NCI-H748 treated with DMSO at 0.1 percent for 48 hours (cell line): ENCODE measurements around the gene CCR6.

Experiments used
- DNase-seq: peaks from one replicate; lab custom pipeline; 2025; lab: John Stamatoyannopoulos, UW

Gene CCR6

DNA sequence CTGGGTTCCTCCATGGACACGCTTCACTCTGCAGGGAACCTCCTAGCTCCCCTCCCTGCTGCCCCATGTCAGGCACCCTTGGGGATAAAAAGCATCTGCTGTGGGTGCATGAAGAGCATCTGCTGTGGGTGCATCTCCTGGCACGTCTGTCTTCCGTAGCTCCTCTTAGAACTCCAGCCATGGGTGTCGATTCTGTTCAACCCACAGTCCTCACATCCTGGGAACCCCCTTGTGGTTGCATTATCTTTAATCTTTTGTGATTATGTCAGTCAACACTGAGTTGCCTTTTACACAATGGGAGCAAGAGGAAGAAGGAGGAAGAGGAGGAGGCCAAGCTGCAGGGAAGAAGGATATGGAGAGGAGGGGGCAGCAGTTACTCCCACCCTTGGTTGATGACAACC, 24.1 kb upstream of the CCR6 start:
- DNase-seq = no peak

DNA sequence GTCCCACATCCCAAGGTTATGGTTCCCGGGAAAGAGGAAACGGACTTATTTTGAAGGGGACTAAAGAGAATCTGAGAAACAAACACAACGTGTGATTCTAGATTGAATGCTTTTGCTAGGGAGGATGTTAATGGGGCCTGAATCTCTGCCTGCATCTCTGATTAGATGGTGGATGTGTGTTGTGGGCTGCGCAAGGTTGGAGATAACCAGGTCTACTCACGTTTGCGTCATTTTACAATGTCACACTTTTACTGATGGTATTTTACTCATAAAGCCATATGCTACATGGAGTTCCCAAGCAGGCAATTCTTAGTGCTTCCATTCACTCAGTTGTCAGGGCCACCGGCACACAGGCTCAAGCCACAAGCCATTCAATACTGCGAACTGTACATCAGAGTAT, 23.2 kb upstream of the CCR6 start:
- no peak for DNase-seq

DNA sequence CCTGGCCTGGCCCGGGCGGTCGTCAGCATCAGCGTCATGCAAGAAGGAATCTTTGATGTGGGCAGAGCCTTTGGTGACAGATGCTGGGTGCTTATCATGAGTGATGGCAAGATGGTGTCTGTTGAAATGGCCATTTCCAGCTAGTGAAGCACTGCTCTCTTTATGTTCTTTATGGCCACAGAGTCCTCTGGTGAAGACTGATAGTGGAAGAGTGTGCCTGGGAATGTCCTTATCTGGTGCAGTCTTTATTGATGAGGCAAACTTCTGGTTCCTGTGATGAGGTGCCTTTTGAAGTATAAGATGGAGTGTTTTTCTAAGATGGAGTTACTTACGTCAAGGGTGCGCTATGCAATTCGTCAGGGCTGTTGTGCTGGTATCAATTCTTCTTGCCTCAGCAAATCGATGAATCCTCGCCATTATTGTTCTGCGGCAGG, 22.6 kb upstream of the CCR6 start:
- no peak for DNase-seq

DNA sequence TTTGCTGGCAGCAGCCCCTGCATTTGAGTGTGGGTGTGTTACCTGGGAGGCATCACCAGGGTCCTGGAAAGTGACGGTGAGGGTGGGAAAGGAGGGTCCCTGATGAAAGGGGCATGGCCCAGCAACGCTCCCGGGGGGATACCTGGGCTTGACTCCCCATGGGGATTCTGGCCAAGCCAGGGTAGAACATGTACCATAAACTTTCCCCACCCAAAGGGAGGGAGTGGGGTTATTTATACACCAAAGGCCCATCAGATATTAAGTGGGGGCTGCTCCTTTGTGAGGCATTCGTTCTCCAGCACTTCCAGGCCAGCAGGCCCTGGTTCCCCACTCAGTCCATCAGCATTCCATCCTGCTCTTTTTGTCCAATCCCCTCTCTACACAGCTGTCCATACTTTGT, 20.6 kb upstream of the CCR6 start:
- DNase-seq = no peak

DNA sequence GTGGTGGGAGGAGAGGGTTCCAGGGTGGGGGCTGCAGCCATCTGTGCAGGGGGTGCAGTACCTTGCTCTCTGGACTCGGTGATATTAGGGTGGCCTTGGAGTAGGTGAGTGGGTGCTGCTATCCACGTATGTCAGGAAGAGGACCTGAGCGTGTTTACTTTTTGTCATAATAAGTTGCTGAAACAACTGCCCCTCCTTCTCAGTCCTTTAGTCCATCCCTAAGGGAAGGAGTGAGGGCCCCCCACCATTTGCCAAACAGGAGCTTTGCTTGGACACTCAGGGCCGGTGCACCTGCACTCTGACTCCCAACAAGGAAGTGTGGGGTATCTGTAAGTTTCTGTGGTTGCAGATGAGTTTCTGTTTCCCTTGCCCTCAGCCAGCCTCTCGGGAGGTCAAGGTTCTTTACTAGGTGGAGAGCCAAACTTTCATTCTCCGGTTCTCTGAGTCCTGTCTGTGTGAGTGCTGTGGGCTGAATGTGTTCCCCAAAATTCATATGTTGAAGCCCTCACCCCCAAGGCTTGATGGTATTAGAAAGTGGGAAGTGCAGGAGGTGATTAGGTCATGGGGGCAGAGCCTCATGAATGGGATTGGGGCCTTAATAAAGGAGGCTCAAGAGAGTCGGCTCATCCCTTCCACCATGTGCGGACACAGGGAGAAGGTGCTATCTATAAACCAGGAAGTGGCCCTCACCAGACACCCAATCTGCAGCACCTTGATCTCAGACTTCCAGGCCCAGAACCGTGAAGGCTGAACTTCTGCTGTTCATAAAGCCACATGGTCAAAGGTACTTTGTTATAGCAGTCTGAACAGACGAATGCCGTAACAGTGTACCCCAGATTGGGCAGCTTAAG, 19.6 kb upstream of the CCR6 start:
- no peak for DNase-seq

DNA sequence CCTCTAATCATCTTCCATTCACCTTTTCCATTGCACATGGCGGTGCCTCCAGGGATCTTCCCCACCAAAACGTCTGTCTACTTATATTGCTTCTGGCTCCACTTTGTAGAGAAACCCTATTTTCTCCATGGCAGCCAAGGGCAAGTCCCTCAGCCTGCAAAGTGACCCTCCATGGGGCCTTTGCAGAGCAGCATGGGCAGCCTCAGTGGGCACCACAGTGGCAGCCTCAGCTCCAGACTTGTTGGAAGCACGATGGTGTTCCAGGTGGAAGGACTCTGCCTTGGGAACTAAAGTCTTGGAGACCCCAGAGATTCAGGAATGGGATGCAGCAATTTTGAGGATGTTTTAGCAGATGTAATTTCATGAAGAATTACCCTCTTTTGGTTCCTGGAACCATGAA, 18.5 kb upstream of the CCR6 start:
- no peak for DNase-seq

DNA sequence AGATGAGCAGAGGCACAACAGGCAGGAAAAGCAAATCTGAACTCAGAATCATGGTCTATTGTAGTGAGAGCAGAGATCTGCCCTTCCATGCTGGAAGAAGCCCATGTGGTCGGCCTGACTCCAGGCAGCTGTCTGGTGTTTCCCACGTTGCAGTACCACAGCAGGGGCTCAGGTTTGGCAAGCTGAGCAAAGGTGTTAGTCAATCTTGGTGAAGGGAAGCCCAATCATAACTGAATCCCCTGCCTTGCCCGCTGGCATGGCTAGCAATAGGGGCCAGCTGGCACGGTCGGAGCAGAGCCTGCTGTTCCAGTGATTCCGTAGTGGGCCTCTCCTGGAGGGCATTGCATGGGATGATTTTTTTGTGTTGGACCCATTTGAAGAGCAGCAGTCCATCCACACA, 17.8 kb upstream of the CCR6 start:
- DNase-seq = no peak

DNA sequence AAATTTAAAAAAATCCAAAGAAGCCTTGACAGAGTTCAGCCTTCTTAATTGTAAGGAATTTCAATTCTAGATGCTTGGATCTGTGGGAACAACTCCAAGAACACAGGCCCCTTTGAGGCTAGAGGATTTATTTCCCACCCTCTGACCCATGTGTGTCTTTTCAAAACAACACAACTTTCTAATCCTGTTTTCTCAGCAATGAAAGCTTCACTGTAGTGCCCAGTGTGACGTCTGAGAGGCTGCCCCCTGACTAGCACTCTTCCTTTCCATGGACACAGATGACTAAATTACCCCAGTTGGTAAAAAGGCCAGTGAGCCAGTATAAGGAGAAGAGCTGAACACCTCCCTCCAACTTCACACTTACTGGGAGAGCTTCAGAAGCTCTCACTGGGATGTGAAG, 16.5 kb upstream of the CCR6 start:
- no peak for DNase-seq

DNA sequence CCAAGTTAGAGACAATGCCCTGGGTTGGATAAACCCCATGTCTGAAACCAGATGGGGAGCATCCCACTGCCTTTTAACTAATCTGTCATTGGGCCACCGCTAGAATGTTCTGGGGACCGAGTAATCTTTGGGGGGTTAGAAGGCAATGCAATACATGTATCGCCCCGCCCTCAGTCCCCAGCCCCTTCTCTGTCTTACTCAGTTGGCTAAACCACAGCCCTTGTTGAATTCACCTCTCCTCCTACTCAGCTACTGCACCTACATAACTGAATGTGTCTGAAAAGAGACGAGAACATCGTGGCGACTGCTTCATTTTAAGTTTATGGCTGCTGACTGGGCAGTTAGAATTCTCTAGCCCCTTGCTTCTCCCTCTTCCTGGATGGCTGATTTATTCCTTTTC, 15.1 kb upstream of the CCR6 start:
- no peak for DNase-seq

DNA sequence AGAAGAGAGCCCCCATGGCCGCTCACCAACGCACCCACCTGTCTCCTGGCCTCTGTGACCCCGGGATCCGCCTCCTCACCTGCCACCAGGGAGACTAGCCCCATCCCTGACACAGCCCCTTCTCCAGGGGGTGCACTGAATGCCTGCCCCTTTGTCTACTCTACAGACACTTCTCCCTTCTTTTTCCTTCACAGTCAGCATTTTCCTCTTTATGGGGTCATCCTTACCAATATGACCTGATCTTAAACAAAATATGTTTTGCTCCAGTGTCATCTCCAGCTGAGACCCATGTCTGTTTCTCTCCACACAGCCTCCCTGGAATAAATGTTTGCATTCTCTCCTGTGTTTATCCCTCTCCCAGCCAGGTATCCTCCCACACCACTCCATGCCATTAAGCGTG, 14.6 kb upstream of the CCR6 start:
- DNase-seq = no peak

DNA sequence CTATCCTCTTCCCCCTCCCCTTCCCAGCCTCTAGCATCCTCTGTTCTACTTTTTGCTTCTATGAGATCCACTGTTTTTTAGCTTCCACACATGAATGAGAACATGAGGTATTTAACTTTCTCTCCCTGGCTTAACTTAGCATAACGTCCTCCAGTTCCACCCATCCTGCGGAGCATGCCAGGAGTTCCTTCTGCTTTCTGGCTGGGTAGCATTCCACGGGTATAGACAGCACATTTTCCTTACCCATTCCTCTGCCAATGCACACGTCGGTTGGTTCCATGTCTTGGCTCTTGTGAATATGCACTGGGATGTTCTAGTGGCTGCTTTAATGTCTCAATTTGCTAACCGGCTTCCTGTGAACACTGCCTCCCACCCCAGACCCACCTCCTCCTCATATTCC, 13.2 kb upstream of the CCR6 start:
- DNase-seq = no peak

DNA sequence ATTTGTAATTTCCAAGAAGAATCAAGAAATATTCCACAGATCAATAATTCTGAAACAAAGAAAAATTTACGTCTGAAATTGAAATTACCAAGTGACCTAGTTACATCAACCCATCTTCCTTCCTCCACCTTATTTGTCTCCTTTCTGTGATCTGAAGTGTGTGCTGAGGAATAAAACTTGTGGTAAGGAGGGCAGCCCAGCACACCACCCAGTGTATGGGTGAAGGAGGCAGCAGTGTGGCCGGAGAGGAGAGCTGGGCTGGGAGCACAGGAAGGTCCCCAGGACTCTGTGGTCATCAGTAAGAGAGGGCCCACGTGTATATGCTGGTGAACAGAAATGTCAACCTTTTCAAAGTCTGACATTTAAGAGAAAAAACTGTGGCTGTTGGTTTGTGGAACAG, 11.3 kb upstream of the CCR6 start:
- no peak for DNase-seq

DNA sequence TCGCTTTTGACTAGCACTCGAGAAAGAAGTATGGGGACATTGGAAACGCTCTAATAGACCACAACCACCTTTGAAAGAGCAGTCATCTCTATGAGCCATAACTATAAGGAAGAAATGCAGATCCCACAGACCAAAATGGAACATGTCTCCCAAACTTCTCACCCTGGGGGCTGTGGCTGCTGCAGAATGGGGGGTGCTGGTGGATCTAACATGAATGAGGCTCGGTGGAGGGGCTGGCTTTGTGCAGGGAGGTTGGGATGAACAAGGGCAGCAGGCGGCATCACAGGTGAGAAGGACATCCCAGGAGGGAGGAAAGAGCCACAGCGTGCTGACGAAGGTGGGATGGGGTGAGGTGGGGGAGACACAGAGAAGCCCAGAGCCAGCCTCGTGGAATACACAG, 10.5 kb upstream of the CCR6 start:
- DNase-seq = no peak

DNA sequence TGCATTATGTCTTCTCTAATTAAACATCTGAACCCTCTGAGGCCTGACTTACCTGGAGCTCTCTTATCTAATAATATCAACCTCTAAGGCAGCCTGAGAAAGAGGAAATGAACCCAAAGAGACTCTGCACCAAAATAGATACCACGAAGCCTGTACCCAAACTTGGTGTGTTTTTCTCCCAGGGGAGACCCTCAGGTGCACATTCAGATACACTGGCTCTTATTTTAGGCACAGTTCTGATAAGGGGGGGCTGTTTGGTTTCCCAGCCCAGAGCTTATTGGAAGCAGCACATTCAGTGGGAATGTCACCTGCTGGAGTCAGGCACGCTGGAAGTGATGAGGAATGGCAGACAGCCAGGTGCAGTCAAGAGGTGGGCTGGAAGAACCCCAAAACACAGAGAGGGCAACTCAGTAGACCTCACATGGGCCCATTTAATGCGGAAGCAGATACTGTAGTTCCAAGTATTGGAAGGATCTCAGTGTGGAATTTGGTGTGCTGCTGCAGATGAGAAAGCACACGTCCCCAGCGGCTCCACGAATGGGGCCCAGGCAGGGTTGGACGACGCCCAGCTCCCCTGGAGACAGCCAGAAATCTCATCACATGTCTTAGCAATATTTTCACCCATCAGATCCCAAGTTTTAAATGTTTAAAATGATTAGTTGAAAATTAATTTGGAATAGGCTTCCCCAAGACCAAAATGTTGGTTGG, 9.7 kb upstream of the CCR6 start:
- no peak for DNase-seq

DNA sequence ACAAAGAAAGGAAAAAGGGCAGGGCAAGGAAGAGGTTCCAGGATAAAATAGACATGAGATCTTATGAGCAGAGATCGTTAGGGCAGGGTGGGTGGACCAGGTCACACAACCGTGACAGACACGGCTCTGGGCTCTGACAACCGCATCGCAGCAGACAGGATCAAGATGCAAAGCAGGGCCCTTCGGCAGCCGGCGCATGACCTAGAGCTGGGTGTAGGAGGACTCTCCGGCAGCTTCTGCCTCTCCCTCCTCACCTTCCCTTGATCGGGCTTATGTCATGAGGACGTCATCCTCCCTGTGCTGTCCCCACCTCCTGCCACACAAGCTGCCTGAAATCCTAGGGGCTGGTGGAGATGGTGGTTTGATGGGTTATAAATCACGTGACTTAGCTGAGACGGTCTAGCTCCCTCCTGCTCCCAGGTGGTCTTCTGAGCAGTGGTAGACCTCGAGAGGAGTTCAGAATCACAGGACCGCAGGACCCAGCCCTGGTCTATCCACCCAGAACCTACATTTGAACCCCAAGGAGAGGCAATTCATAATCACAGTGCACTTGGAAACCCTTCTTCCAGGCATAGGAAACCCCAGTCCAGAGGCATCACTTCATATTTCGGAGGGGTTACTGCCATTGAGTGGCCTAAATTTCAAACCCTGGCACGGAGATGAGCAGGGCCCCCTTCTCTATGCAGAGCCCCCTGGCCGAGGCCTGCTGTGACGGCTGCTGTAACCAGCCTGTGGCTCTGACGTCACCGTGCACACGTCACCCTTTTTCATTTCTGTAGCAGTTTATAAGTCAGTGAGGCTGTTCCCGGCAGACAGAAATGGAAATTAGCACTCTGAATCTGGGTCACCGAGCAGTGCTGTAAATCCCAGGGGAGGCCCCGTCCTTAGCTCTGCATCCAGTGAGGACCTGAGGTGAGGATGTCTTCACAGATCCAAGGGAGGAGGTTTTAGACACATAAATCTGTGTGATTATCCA, 8.7 kb upstream of the CCR6 start:
- no peak for DNase-seq

DNA sequence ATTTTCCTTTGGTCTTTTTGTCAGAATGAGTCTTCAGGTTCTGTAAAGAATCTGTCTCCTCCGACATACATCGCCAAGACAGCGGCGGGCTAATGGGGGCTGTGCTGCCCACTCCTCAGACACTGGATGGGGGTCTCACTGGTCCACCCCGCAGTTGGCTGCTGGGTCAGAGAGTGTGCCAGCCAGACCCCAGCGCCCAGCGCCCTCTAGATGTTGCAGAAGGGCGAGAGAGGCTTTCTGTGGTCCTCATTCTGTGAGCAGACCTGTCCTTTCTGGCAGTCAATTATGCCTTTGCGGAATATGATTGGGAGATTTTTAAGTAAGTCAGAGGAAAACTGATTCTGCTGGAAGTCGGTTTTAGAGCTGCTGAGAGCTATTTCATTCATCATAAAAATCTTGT, 7.8 kb upstream of the CCR6 start:
- no peak for DNase-seq

DNA sequence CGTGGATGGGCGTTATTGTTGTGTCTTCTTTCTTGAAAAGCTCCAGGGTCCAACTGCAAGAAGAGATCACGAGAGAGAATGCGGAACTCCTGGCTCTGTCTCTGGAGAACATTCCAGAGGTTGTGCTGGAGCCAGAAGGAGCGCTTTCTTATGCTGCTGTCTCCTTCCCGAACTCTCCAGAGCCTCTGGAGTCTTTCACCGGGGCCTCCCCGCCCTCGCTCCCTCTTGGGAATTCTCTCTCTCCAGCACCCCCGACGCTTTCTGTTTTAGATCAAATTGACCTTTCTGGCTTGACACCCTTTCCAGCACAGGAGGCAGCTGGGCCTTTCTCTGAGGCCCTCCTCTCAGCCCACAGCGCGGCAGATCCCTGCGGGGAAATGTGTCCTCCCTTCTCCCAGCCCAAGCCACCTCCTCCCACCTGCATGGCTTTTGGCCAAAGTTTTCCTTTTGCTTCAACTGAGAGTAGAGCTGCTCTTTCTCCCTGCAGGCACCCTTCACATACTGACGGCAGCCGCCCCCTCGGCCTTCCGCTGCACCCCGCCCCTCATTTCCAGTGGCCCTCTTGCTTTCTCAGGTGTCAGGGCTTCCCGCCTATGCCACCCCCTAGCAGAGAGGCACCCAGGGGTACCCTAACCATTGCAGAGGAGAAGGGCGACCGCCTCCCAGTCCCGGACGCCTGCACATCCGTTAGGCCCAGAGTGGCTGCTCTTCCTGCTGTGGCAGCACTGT, 6.6 kb upstream of the CCR6 start:
- no peak for DNase-seq

DNA sequence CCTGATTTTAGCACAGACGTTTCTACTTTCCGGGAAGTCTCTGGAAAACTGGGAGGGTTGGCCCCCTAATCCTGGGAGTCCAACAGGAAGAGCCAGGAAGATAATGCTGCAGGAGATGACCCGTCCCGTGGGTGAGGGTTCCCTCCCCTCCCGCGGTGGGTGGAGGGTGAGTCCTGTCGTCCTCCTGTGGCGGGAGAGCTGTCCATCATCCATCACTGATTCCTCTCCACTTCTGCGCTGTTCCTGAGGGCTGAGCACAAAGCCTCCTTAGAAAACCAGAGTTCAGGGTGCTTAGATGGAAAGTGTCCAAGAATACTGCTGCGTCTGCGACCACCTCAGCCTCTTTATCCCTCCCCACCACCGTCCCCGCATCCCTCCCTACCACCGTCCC, 6.1 kb upstream of the CCR6 start:
- DNase-seq = no peak

DNA sequence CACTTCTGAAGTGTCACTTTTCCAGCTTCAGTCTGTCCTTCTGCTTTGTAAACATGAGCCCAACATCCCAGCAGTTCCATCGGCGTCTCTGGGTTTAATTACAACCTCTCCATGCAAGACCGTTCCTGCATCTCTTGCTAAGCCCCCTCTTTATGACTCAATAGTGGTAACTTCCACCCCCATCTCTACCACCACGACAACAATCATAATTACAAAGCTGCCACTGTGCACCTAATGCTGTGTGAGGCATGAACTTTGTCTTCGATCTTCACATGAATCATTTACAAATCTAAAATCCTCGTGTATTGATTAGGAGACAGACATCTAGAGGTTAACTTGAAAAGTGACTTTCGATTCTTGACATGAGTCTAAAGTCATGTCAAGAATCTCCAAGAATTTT, 4.9 kb upstream of the CCR6 start:
- no peak for DNase-seq

DNA sequence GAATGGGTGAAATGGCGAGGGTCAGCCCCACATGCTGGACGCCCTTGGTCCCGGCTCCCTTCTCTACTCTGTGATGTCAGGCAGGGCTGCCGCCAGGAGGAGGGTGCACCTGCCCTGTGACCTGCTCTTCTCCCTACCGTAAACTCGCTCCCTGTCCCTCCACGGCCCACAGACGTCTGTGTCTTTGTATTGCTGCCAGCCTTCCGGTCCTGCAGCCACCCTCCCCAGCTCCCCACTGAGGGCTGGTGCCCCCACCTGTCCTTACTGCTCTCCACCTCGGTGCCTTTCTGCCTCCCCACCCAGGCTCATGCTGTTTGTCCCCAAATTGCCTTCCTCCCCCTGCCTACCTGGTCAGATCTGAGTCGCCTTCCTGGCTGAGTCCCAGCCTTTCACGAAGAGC, 4.1 kb upstream of the CCR6 start:
- DNase-seq = no peak

DNA sequence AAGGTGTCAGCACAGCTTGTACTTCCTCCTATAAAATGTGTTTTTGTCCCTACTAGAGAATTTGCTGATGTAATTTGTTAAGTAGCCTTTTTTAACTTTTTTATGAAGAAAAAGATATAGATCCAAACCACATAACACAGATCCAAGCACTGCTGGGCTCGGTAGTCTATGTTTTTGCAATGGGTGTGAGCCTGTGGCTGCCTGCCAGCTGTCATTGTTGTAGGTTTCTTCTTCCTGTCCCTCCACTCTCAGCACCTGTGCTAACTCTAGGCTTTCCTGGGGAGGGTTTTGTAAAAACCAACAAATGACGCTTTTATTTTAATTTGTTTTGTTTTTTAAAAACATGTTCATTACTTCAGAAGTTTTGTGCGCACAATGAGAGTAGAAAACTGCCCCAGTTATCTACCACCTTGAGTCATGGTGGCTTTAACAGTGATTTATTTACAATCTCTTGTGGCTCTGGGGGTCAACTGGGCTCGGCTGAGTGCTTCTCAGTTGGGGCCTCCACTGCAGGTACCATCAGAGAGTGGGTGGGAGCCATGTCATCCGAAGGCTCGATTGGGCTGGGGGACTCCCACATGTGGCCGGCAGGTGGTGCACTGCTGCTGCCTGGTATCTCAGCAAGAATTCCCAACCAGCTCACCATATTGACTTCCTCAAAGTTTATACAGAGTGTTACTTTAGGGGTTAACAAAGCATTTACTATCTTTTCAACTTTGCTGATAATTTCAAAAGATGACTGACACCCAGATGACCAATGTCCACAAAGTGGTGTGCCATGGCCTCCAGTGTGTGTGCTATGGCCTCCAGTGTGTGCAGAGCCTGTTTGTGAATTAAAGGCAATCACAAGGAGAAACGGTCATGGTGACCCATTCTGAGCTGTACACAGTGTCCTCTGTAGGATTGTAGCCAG, 3.0 kb upstream of the CCR6 start:
- DNase-seq = no peak
